A673 (cell line): ENCODE results near the gene TUBB4A.

Experiments used
- EZH2 ChIP-seq: fragments of 200-600 bp; sonication (generic); IDR thresholded peaks from 2 replicates; pipeline ENCODE4 v1.6.1; 2017; ENCODE audit warnings: borderline replicate concordance, low read depth, mild to moderate bottlenecking, mixed read lengths, antibody characterized with exemption, low read length; ENCODE audit not compliant: poor library complexity, severe bottlenecking
- TF ChIP-seq, protein P1 (sequence below): fragments of 300-800, 200-600 bp; sonication (generic); conservative IDR thresholded peaks from 2 replicates; pipeline ENCODE4 v1.5.1; 2017; ENCODE audit warnings: low read depth, mild to moderate bottlenecking, antibody characterized with exemption, low read length, moderate library complexity, mixed read lengths

DNA sequence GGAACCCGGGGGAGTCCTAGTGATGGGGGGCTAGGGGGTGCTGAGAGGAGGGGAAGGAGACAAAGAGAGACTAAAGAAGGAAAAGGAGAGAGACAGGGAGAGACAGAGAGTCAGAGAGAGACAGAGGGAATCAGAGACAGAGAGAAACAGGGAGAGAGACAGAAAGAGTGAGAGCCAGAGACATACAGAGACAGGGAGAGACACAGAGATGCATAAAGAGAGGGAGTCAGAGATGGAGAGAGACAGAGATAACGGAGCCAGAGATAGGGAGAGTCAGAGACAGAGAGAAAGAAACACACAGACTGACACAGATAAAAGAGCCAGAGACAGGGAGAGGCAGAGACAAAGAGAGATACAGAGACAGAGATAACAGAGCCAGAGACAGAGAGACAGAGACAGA, 27.2 kb upstream of the TUBB4A start:
- TF ChIP-seq, protein P1, sequence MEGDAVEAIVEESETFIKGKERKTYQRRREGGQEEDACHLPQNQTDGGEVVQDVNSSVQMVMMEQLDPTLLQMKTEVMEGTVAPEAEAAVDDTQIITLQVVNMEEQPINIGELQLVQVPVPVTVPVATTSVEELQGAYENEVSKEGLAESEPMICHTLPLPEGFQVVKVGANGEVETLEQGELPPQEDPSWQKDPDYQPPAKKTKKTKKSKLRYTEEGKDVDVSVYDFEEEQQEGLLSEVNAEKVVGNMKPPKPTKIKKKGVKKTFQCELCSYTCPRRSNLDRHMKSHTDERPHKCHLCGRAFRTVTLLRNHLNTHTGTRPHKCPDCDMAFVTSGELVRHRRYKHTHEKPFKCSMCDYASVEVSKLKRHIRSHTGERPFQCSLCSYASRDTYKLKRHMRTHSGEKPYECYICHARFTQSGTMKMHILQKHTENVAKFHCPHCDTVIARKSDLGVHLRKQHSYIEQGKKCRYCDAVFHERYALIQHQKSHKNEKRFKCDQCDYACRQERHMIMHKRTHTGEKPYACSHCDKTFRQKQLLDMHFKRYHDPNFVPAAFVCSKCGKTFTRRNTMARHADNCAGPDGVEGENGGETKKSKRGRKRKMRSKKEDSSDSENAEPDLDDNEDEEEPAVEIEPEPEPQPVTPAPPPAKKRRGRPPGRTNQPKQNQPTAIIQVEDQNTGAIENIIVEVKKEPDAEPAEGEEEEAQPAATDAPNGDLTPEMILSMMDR: no peak
- TF ChIP-seq EZH2: no peak
